HG02759 (cell line): ENCODE results near the gene ATAD1.

Experiments used
- ATAC-seq: cut with Tn5 transposase; IDR thresholded peaks from one replicate; pipeline ENCODE4 v1.9.1; 2021; ENCODE audit warnings: mild to moderate bottlenecking, moderate library complexity; ENCODE audit not compliant: unreplicated experiment

The ATAD1 gene

DNA sequence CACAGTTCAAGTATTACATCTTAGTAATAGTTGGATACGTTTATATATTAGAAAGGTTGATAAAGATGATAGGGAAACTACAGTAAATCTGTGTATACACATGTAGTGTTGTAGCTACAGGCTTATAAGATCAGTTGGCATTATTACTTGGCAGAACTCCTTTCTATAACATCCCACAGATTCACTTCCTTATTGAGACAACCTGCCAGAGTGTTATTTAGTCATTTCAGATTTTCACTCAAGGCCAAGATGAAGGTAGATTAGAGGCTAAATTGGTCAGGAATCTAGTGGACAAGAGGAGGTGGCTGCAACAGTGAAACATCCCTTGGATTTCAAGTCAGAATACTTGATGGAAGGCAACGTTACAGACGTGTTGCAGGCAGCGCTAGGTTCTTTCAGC is 95.3 kb downstream of the ATAD1 start:
- ATAC-seq, result no peak

GRCh38 chr10:87721781-87722180 is 96.2 kb downstream of the ATAD1 start:
- ATAC-seq, result no peak

- no peak for ATAC-seq
Measured at GRCh38 chr10:87720665-87721064, 97.4 kb downstream of the ATAD1 start.

DNA sequence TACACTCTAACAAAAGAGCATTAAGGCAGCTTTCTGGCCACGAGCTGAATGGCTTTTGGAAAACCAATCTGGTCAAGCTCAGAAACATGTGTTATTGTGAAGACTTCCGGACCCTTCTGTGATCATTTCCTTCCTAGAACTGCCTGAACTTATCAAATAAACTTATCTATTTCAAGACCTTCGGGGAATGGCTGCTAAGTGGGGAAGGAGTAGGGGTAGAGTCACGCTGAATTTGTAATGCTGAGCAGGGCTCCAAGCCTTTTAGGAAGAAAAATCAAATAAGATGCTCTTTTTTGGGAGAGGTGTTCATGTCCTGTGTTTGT is 101.7 kb downstream of the ATAD1 start:
- ATAC-seq, result no peak

- ATAC-seq, result no peak
Measured at GRCh38 chr10:87715552-87716347, 102.3 kb downstream of the ATAD1 start.

GRCh38 chr10:87713707-87714106 is 104.3 kb downstream of the ATAD1 start:
- no peak for ATAC-seq

DNA sequence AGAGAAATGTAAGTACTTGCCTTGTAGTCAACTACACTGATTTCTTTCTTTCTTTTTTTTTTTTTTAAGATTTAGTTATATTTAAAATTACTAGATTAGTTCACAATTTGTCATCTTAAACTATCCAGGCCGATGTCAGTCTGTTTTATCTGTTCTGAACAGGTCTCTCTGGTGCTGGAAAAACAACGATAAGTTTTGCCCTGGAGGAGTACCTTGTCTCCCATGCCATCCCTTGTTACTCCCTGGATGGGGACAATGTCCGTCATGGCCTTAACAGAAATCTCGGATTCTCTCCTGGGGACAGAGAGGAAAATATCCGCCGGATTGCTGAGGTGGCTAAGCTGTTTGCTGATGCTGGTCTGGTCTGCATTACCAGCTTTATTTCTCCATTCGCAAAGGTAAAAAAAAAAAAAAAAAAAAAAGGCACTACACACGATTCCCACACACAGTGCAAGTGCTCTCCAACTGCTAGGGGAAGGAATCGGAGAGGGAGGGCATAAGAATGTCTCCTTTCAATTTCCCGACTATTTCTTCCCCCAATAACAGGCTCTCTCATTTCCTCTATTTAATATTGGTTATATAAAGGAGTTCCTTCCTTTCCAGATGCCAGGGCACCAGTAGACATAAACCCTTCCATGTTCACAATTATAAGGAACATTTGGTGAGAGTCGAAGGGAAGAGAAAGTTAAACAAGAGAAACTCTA is 105.0 kb downstream of the ATAD1 start:
- ATAC-seq, result no peak

DNA sequence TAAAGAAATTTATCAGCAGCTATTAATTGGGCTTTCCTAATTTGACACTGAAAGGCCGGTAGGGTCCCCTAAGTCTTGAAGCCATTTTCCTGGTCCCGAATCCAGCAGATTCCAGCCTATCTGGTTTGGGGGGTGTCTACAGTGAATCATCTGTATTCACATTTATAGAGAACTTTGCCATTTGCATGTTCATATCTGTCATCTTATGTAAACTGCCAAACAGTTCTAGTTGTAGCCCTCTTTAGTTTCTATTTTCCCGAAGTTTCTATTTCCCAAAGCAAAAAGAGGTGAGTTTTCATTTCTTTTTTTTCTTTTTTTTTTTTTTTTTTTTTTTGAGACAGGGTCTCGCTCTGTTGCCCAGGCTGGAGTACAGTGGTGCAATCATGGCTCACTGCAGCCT is 110.8 kb downstream of the ATAD1 start:
- no peak for ATAC-seq

DNA sequence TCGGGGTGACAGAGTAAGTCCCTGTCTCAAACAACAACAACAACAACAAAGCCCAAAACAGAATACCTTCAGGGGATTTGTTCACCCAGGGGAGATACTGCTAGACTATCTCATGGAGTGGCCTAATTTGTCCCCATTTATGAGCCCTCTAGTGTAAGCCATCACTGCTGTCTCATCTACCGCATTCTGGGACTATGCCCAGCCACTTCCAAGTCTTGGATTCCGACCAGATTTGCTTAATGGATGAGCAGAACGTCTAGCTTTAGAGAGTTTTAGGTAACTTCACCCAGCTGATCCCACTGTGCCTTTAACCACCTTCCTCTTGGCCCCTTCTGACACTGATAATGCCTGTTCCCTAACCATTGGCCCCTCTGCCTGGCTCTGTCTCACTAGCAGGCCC is 111.3 kb downstream of the ATAD1 start:
- no peak for ATAC-seq

DNA sequence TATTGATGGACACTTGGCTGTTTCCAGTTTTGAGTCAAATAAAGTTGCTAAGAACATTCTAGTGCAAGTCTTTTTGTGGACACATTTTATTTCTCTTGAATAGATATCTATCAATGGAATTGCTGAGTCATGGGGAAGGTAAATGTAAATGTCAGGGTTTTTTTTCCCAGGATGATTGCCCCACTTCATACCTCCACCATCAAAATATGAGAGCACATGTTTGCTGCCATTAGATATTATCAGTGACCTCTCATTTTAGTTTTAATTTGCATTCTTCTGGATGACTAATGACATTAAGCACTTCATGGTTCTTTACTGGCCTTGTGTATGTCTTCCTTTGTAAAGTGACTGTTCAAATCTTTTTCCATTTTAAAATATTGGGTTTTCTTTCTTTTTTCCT is 112.7 kb downstream of the ATAD1 start:
- ATAC-seq, result no peak

GRCh38 chr10:87703771-87704170 is 114.3 kb downstream of the ATAD1 start:
- no peak for ATAC-seq

DNA sequence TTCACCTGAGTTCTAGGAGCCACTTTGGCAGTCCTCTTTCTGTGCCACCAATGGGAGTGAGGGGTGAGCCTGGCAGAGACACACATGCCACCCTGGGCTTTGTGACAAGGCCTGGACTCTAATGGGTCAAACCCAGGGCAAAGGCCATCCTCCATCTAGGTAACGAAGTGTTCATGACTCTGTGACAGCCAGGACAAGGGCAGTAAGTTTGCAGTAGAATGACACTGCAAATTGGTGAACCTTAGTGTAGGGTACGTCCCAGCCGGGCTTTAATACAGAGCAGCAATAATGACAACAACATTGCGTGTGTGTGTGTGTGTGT is 115.1 kb downstream of the ATAD1 start:
- no peak for ATAC-seq

GRCh38 chr10:87702260-87702972 is 115.6 kb downstream of the ATAD1 start:
- ATAC-seq, result no peak
